Mammary epithelial cell (primary cell): Measurements from ENCODE around the gene CENPU.

ENCODE experiments used
- CTCF ChIP-seq, 2 donors: IDR thresholded peaks in 1 of 2; conservative IDR thresholded peaks in 1 of 2; 2 replicates each; pipeline ENCODE4 v1.5.1; 2011 to 2012; ENCODE audit warnings: inconsistent platforms in 2 of 2, low read length in 2 of 2, mild to moderate bottlenecking in 2 of 2, control low read depth in 1 of 2, low read depth in 1 of 2; ENCODE audit not compliant: insufficient read depth in 1 of 2; ENCODE audit errors: extremely low read depth in 1 of 2
- EZH2 ChIP-seq: IDR thresholded peaks from 2 replicates; pipeline ENCODE4 v1.6.1; 2012; ENCODE audit warnings: low read length, inconsistent platforms, borderline replicate concordance

- TF ChIP-seq EZH2 (no peak), CTCF (conservative IDR thresholded peaks at IDR 0.05 in 1 of 2, IDR thresholded peaks at IDR 0.05 in 1 of 2; ENCODE audit: extremely low read depth in 1 of 2, insufficient read depth in 1 of 2, low read depth in 1 of 2, low read length in 2 of 2) (no peak)
These were observed 31.8 kb downstream of the CENPU start for GRCh38 chr4:184702114-184702513.
